ENCODE data around the gene MAN2A1.

- TF ChIP-seq CTCF (conservative IDR thresholded peaks at IDR 0.05 in 1 of 2, IDR thresholded peaks at IDR 0.05 in 1 of 2; ENCODE audit: low read depth in 1 of 2, low read length in 2 of 2): no peak
- TF ChIP-seq EZH2 (IDR thresholded peaks at IDR 0.05; ENCODE audit: low read length, missing control alignments): no peak
Observed at GRCh38 chr5:109898269-109899162, 208.8 kb downstream of the MAN2A1 start.

Measured in fibroblast of lung (primary cell).